Esophagus muscularis mucosa (tissue), 4 donors: ENCODE data around the gene PNPLA6. TPM values are rescaled to one million over a fixed set of nuclear protein-coding genes. Genes with fewer than 3 reads are reported as not detected.

Experiments
- DNase-seq: peaks from one replicate; pipeline ENCODE4 v3.0.0-alpha.2; 2017; ENCODE audit errors: extremely low spot score
- H3K27ac ChIP-seq, 4 donors: fragments of 200-600 bp; sonication (generic); replicated peaks in 1 of 4; 1 replicate in 3 of 4; 2 replicates in 1 of 4; pipeline ENCODE4 v1.5.1; 2016 to 2019; ENCODE audit warnings: mild to moderate bottlenecking in 1 of 4
- H3K27me3 ChIP-seq, 4 donors: fragments of 200-600 bp; sonication (generic); one replicate each; pipeline versions ENCODE4 v1.5.1 to v1.6.0; 2016 to 2019
- H3K36me3 ChIP-seq, 4 donors: fragments of 200-600 bp; sonication (generic); one replicate each; pipeline ENCODE4 v1.5.1; 2016 to 2019
- H3K4me1 ChIP-seq, 4 donors: fragments of 200-600 bp; sonication (generic); one replicate each; pipeline ENCODE4 v1.5.1; 2016 to 2019
- H3K4me3 ChIP-seq, 4 donors: fragments of 200-600 bp; sonication (generic); 1 replicate in 2 of 4; 2 replicates in 2 of 4; pipeline ENCODE4 v1.5.1; 2016 to 2019; ENCODE audit warnings: mild to moderate bottlenecking in 4 of 4, moderate library complexity in 1 of 4
- H3K9me3 ChIP-seq, 4 donors: fragments of 200-600 bp; sonication (generic); 1 replicate in 3 of 4; 2 replicates in 1 of 4; pipeline ENCODE4 v1.5.1; 2016 to 2019
- EP300 ChIP-seq: sonication (generic); formaldehyde crosslinking; IDR thresholded peaks from one replicate; pipeline ENCODE4 v1.6.1; 2017; ENCODE audit warnings: antibody characterized with exemption
- POLR2A ChIP-seq: fragments of 450-650 bp; IDR thresholded peaks from one replicate; pipeline ENCODE4 v1.6.1; 2017; ENCODE audit warnings: antibody characterized with exemption, moderate library complexity, mild to moderate bottlenecking, low read depth
- POLR2AphosphoS5 ChIP-seq, 2 donors: sonication (generic); formaldehyde crosslinking; IDR thresholded peaks; one replicate each; pipeline ENCODE4 v1.6.1; 2017; ENCODE audit warnings: antibody characterized with exemption in 2 of 2
- WGBS: methylation state at CpG from one replicate; pipeline ENCODE4 v1.1.5; 2018; 5-methylcytosine and 5-hydroxymethylcytosine counted together
- intact Hi-C: fragments of 100-400 bp; cut with DNase I; formaldehyde crosslinking; loops from one replicate; pipeline ENCODE4 v1.15.1; 2023
- total RNA-seq, 4 donors: library from RNA; depleted of rRNA; stranded (reverse); fragments of >200 nt; gene quantifications; one replicate each; pipeline versions ENCODE4 v1.1.0 to v1.2.1, GENCODE V29; 2016
- TF ChIP-seq, protein P1 (sequence below), 3 experiments: fragments of 200-600 bp in 2 of 3; fragments of 450-650 bp in 1 of 3; sonication (generic) in 2 of 3; IDR thresholded peaks; one replicate each; pipeline ENCODE4 v1.5.1; 2017 to 2019; ENCODE audit warnings: antibody characterized with exemption in 3 of 3, mild to moderate bottlenecking in 2 of 3, moderate library complexity in 1 of 3

Gene PNPLA6
- total RNA-seq, 4 donors from 2014 or later = 58.1 to 156 (median 85.7) TPM

DNA sequence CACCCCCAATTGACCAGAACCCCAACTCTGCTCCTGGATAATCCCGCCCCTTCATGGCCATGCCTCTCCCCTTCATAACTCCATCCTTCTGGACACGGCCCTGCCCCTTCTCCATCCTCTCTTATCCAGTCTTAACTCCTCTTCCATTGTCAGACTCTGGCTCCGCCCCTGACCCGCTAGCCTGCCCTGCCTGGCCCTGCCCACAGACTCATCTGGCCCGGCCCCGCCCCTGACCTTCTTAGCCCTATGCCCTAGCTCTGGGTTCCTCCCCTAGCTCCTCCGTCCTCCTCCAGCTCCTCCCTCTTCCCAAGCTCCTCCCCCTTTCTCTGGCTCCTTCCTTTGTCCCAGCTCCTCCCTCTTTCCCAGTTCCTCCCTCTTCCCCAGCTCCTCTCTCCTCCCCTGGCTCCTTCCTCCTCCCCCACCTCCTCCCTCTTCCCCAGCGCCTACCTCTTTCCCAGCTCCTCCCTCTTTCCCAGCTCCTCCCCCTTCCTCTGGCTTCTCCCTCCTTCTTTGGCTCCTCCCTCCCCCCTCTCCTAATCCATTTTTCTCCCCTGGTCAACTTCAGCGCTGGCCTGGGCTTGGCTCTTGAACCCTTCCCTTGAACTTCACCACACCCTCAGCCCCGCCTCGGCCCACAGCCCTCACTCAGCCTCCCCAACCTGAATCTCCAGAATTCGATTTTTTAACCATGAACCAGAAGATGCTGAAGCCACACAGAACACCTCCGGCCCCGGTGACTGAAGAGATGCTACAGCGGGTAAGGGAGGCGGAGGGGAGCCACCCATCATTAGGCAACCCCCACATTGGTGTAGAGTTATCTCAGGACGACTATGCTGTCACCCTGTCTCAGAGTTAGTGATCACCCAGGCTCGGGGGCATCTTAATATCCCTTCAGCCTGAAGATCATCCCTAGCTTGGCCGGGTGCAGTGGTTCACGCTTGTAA is 28.9 kb upstream of the PNPLA6 start:
- TF ChIP-seq POLR2AphosphoS5 (IDR thresholded peaks at IDR 0.05) = no peak
- TF ChIP-seq, protein P1, sequence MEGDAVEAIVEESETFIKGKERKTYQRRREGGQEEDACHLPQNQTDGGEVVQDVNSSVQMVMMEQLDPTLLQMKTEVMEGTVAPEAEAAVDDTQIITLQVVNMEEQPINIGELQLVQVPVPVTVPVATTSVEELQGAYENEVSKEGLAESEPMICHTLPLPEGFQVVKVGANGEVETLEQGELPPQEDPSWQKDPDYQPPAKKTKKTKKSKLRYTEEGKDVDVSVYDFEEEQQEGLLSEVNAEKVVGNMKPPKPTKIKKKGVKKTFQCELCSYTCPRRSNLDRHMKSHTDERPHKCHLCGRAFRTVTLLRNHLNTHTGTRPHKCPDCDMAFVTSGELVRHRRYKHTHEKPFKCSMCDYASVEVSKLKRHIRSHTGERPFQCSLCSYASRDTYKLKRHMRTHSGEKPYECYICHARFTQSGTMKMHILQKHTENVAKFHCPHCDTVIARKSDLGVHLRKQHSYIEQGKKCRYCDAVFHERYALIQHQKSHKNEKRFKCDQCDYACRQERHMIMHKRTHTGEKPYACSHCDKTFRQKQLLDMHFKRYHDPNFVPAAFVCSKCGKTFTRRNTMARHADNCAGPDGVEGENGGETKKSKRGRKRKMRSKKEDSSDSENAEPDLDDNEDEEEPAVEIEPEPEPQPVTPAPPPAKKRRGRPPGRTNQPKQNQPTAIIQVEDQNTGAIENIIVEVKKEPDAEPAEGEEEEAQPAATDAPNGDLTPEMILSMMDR (IDR thresholded peaks at IDR 0.05) = no peak
- TF ChIP-seq EP300 = no peak
- TF ChIP-seq POLR2A = no peak
- H3K27ac ChIP-seq = peak overlapping the region in 2 of 4 donors; percentile 14 to 17
- H3K4me3 ChIP-seq = peak overlapping the region in 3 of 4 donors; percentile 20 to 24 (median 20)
- no peaks in the 10 kb centered on the region for H3K9me3 ChIP-seq
- H3K27me3 ChIP-seq = peaks cover 0 to 43% (median 6%) of the 10 kb centered on the region in 4 donors
- DNase-seq = no peak
- intact Hi-C loops = no loop called here
- H3K36me3 ChIP-seq = no peaks in the 10 kb centered on the region
- H3K4me1 ChIP-seq = peaks cover 6 to 33% (median 26%) of the 10 kb centered on the region in 4 donors
- 52% methylated on average over 20 of the region's 20 CpGs for WGBS

DNA sequence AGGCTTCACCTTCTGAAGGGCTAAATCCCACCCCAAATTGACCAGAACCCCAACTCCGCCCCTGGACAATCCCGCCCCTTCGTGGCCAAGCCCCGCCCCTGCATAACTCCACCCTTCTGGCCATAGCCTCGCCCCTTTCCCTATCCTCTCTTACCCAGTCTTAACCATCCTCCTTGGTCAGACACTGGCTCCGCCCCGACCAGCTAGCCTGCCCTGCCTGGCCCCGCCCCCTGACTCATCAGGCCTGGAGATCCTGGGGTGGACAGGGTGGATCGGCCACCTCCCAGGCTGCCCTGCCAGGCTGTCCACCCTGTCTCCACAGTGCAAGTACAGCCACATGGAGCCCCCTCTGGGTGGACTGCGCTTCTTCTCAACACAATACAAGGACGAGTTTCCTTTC is 27.6 kb upstream of the PNPLA6 start:
- H3K27ac ChIP-seq = no peak overlapping the region
- no peaks in the 10 kb centered on the region for H3K9me3 ChIP-seq
- TF ChIP-seq EP300 (no peak), POLR2AphosphoS5 (IDR thresholded peaks at IDR 0.05) (no peak), POLR2A (no peak)
- TF ChIP-seq, protein P1 (IDR thresholded peaks at IDR 0.05) = no peak
- WGBS = 40% methylated on average over 10 of the region's 11 CpGs
- intact Hi-C loops = no loop called here
- H3K36me3 ChIP-seq = no peaks in the 10 kb centered on the region
- no peak overlapping the region for H3K4me3 ChIP-seq
- peaks cover 6 to 33% (median 26%) of the 10 kb centered on the region in 4 donors for H3K4me1 ChIP-seq
- no peak for DNase-seq
- H3K27me3 ChIP-seq = peaks cover 0 to 31% (median 6%) of the 10 kb centered on the region in 4 donors

DNA sequence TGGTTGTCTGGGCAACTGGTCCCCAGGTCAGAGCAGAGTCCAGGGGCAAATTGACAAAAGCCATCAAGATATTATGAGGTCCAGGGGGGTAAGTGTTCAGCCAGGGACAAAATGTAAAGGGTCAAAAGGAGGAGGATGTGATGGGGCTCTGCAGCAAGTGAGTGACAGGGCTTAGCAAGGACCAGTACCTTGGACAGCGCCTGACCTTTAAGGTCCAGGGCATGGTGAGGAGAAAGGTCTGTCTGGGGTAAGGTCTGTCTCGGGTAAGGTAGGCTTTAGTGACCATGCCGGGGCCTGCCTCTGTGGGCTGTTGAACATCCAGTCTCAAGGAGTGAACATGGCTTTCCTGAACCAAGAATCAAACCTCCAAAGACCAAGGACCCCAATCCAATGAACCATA is 25.9 kb upstream of the PNPLA6 start:
- intact Hi-C loops = no loop called here
- Histone ChIP-seq H3K27me3 (peaks cover 0 to 14% (median 5%) of the 10 kb centered on the region in 4 donors), H3K27ac (no peak overlapping the region), H3K36me3 (no peaks in the 10 kb centered on the region), H3K4me3 (no peak overlapping the region), H3K4me1 (peaks cover 8 to 40% (median 32%) of the 10 kb centered on the region in 4 donors), H3K9me3 (no peaks in the 10 kb centered on the region)
- WGBS = 24% methylated on average over 3 of the region's 3 CpGs
- DNase-seq = no peak
- TF ChIP-seq POLR2A (no peak), EP300 (no peak), POLR2AphosphoS5 (IDR thresholded peaks at IDR 0.05) (no peak)
- TF ChIP-seq, protein P1 (IDR thresholded peaks at IDR 0.05) = no peak

DNA sequence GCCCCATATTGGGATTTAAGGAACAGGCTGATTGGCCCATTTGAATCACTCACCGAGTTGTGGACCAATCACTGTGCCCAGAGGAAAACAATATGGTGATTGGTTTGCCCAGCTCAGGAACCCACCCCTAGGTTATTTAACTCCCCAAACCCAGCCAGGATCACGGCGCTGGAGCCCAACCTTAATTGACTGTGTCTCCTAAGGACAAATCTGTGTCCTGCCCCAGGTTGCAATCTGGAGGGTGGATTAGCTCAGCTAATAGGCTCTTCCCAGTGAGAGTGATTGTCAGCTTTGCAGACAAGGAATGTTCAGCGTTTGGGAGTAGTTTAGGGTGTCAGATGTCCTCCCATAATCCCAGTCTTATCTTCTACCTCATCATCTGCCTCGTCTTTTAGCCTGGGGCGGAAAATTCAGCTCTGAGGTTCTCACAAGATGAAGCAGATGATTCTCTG is 23.1 kb upstream of the PNPLA6 start:
- WGBS = 59% methylated on average over 4 of the region's 6 CpGs

More for the DNA sequence above, 23.1 kb upstream of the PNPLA6 start:
- TF ChIP-seq EP300 (no peak), POLR2AphosphoS5 (IDR thresholded peaks at IDR 0.05) (no peak), POLR2A (no peak)
- TF ChIP-seq, protein P1 (IDR thresholded peaks at IDR 0.05) = no peak
- no peak overlapping the region for H3K4me3 ChIP-seq
- intact Hi-C loops = no loop called here
- H3K9me3 ChIP-seq = no peaks in the 10 kb centered on the region
- DNase-seq = no peak
- no peak overlapping the region for H3K27ac ChIP-seq
- H3K36me3 ChIP-seq = no peaks in the 10 kb centered on the region
- H3K4me1 ChIP-seq = peaks cover 21 to 39% (median 37%) of the 10 kb centered on the region in 4 donors
- no peaks in the 10 kb centered on the region for H3K27me3 ChIP-seq
